Endothelial cell of umbilical vein (primary cell): ENCODE results near the gene SHISA8. TPM values are rescaled to one million over a fixed set of nuclear protein-coding genes. Genes with fewer than 3 reads are reported as not detected.

ENCODE experiments used
- BruUV-seq: library from RNA; stranded (reverse); fragments of 400-500 nt; replicated peaks from 2 replicates; lab custom pipeline; 2021; lab: Mats Ljungman, UMichigan
- CTCF ChIA-PET: fragments of 300-600, 350-600 bp; sonication (Branson Sonifier 250); formaldehyde crosslinking; loops from one replicate; lab custom pipeline; 2021; ENCODE audit warnings: antibody characterized with exemption, inconsistent platforms; lab: Charles Lee
- POLR2A ChIA-PET: fragments of 300-600, 350-600 bp; sonication (Branson Sonifier 250); formaldehyde crosslinking; loops from one replicate; lab custom pipeline; 2021; ENCODE audit warnings: antibody characterized with exemption, inconsistent platforms; lab: Charles Lee
- DNase-seq: peaks from one replicate; pipeline ENCODE4 v3.0.0-alpha.2; 2011; ENCODE audit warnings: low read depth, low spot score
- FAIRE-seq: peaks from 2 replicates; lab custom pipeline; 2011; peaks lifted over from hg19 to GRCh38; lab: Jason Lieb, UNC
- H2AFZ ChIP-seq: 2 replicates; pipeline ENCODE4 v1.6.0; 2012; ENCODE audit warnings: low read depth, low read length, control low read depth, inconsistent platforms
- H3K27ac ChIP-seq: 2 replicates; pipeline ENCODE4 v1.5.1; 2011; ENCODE audit warnings: low read depth, mild to moderate bottlenecking, control low read depth, low read length, moderate library complexity; ENCODE audit not compliant: insufficient read depth
- H3K27me3 ChIP-seq, 2 experiments: 2 replicates each; pipeline versions ENCODE4 v1.6.0 to v1.6.1; 2011; ENCODE audit warnings: low read length in 2 of 2, mixed read lengths in 1 of 2; ENCODE audit not compliant: control insufficient read depth in 2 of 2, insufficient read depth in 2 of 2
- H3K36me3 ChIP-seq, 2 experiments: 2 replicates in 1 of 2; 3 replicates in 1 of 2; pipeline ENCODE4 v1.5.1; 2011; ENCODE audit warnings: low read length in 2 of 2, mild to moderate bottlenecking in 1 of 2, moderate library complexity in 1 of 2; ENCODE audit not compliant: control insufficient read depth in 2 of 2, insufficient read depth in 2 of 2; ENCODE audit errors: extremely low read depth in 1 of 2
- H3K4me1 ChIP-seq: 3 replicates; pipeline ENCODE4 v1.5.1; 2011; ENCODE audit warnings: mild to moderate bottlenecking, low read length; ENCODE audit not compliant: control insufficient read depth, insufficient read depth; ENCODE audit errors: extremely low read depth
- H3K4me2 ChIP-seq: 2 replicates; pipeline ENCODE4 v1.6.1; 2011; ENCODE audit warnings: low read length, control low read depth, mixed read lengths; ENCODE audit not compliant: insufficient read depth
- H3K4me3 ChIP-seq, 3 experiments: fragments of 200-600 bp in 1 of 3; sonication (generic), shearing (Covaris generic) in 1 of 3; replicated peaks in 1 of 3; 2 replicates each; pipeline ENCODE4 v1.5.1; 2011 to 2016; ENCODE audit warnings: control low read depth in 3 of 3, low read length in 3 of 3, mild to moderate bottlenecking in 2 of 3, inconsistent platforms in 1 of 3, low read depth in 1 of 3, moderate library complexity in 1 of 3; ENCODE audit not compliant: insufficient read depth in 1 of 3
- H3K79me2 ChIP-seq: 2 replicates; pipeline ENCODE4 v1.6.0; 2012; ENCODE audit warnings: low read length, inconsistent platforms; ENCODE audit not compliant: control insufficient read depth, insufficient read depth
- H3K9ac ChIP-seq: replicated peaks from 2 replicates; pipeline ENCODE3; 2011; ENCODE audit warnings: low read length, control low read depth; ENCODE audit not compliant: insufficient read depth; ENCODE audit errors: extremely low read depth
- H3K9me1 ChIP-seq: replicated peaks from 3 replicates; pipeline ENCODE4 v1.6.0; 2011; ENCODE audit warnings: mild to moderate bottlenecking, low read length; ENCODE audit not compliant: control insufficient read depth, insufficient read depth; ENCODE audit errors: extremely low read depth
- H3K9me3 ChIP-seq: replicated peaks from 2 replicates; pipeline ENCODE4 v1.5.1; 2012; ENCODE audit warnings: low read length, inconsistent platforms; ENCODE audit not compliant: control insufficient read depth, insufficient read depth
- H4K20me1 ChIP-seq: replicated peaks from 2 replicates; pipeline ENCODE3; 2011; ENCODE audit warnings: mild to moderate bottlenecking, low read length; ENCODE audit not compliant: control insufficient read depth, insufficient read depth; ENCODE audit errors: extremely low read depth
- CTCF ChIP-seq, 2 donors: IDR thresholded peaks; 1 replicate in 1 of 2; 2 replicates in 1 of 2; pipeline ENCODE4 v1.5.1; 2011; ENCODE audit warnings: low read length in 2 of 2, mild to moderate bottlenecking in 2 of 2, moderate library complexity in 2 of 2, control low read depth in 1 of 2, inconsistent platforms in 1 of 2, low read depth in 1 of 2; ENCODE audit not compliant: insufficient read depth in 1 of 2; ENCODE audit errors: extremely low read depth in 1 of 2
- EZH2 ChIP-seq: IDR thresholded peaks from 2 replicates; pipeline ENCODE4 v1.6.1; 2012; ENCODE audit warnings: borderline replicate concordance, low read depth, mild to moderate bottlenecking, moderate library complexity, low read length, inconsistent platforms; ENCODE audit not compliant: severe bottlenecking
- GATA2 ChIP-seq: IDR thresholded peaks from 2 replicates; pipeline ENCODE4 v1.7.0; 2011; ENCODE audit warnings: low read depth, mild to moderate bottlenecking, moderate library complexity, mixed read lengths, low read length; ENCODE audit not compliant: insufficient read length, insufficient read depth
- MAX ChIP-seq: IDR thresholded peaks from 2 replicates; pipeline ENCODE4 v1.6.1; 2011; ENCODE audit not compliant: insufficient read depth, insufficient read length
- POLR2AphosphoS5 ChIP-seq: IDR thresholded peaks from 2 replicates; pipeline ENCODE4 v1.6.1; 2012; ENCODE audit warnings: low read depth, mild to moderate bottlenecking, control low read depth, low read length, moderate library complexity; ENCODE audit not compliant: insufficient read depth
- dilution Hi-C: fragments of 300-500 bp; cut with MboI; formaldehyde crosslinking; loops from one replicate; pipeline ENCODE4 v1.15.0; 2019; ENCODE audit warnings: low sequenced_read_pairs; ENCODE audit not compliant: extremely low pct_ligation_motif_present
- intact Hi-C: fragments of 100-400 bp; cut with micrococcal nuclease; formaldehyde crosslinking; loops from one replicate; pipeline ENCODE4 v1.10.0; 2022
- polyA plus RNA-seq, 4 experiments: library from polyadenylated mRNA; depleted of rRNA in 3 of 4; stranded (reverse) in 3 of 4; unstranded in 1 of 4; fragments of >200 nt; gene quantifications; 2 replicates each; pipeline versions ENCODE4 v1.2.1 to v1.2.3, GENCODE V29; 2011 to 2012; ENCODE audit warnings: missing spikeins in 1 of 4
- total RNA-seq: library from RNA; stranded (reverse); gene quantifications from 2 replicates; pipeline ENCODE4 v1.2.3, GENCODE V29; 2021

The SHISA8 gene
- total and polyA plus RNA-seq, 2 donors (not counting 3 experiments of a cell fraction or from before 2014, with no cell fraction given) = not detected

GRCh38 chr22:41935015-41935351 lies 20.1 kb upstream of the SHISA8 start:
- H3K27me3 ChIP-seq = no peaks in the 10 kb centered on the region
- no peak overlapping the region for H3K4me3 ChIP-seq
- no peaks in the 10 kb centered on the region for H3K4me1 ChIP-seq
- dilution Hi-C loops (no loop called here), intact Hi-C loops (no loop called here)
- H3K9ac ChIP-seq = no peak overlapping the region
- peaks cover 0 to 2% of the 10 kb centered on the region in 2 experiments for H3K36me3 ChIP-seq
- no peak for TF ChIP-seq MAX
- TF ChIP-seq POLR2AphosphoS5 = no peak
- no peak for TF ChIP-seq GATA2
- no peak for TF ChIP-seq EZH2
- no peak for TF ChIP-seq CTCF (IDR thresholded peaks at IDR 0.05; ENCODE audit: extremely low read depth in 1 of 2, insufficient read depth in 1 of 2, low read depth in 1 of 2, low read length in 2 of 2)
- H2AFZ ChIP-seq = no peak overlapping the region
- no peaks in the 10 kb centered on the region for H3K79me2 ChIP-seq
- POLR2A ChIA-PET = no interaction called here
- H4K20me1 ChIP-seq = no peaks in the 10 kb centered on the region
- no peaks in the 10 kb centered on the region for H3K9me3 ChIP-seq
- no peak overlapping the region for H3K4me2 ChIP-seq
- H3K27ac ChIP-seq = no peak overlapping the region
- DNase-seq (no peak), FAIRE-seq (no peak)
- BruUV-seq = no TSS peak
- no peaks in the 10 kb centered on the region for H3K9me1 ChIP-seq
- CTCF ChIA-PET = interaction anchor here (1.3 kb wide), 1 partner anchor 9 kb away, joined by 4 read pairs; no protein-coding TSS in a partner anchor
